GM12878 (cell line): ENCODE measurements around the gene TOM1L2. TPM values are rescaled to one million over a fixed set of nuclear protein-coding genes. Genes with fewer than 3 reads are reported as not detected.
"Not testable (repeated sequence)": the region's sequence is repeated elsewhere in the genome, so short reads cannot be mapped to it uniquely, and the experiment has no call there.

ENCODE experiments used
- ATAC-seq: fragments of 200-7000 bp; cut with Tn5 transposase; 3 replicates; pipeline ENCODE4 v1.9.1; 2020; ENCODE audit warnings: mild to moderate bottlenecking, moderate library complexity
- BruUV-seq: library from RNA; stranded (reverse); fragments of 400-500 nt; replicated peaks from 2 replicates; lab custom pipeline; 2021; lab: Mats Ljungman, UMichigan
- CTCF ChIA-PET: fragments of 300-600 bp; sonication (Branson Sonifier 250); formaldehyde crosslinking; extraction: SDS; loops from one replicate; lab custom pipeline; 2021; ENCODE audit warnings: inconsistent platforms; lab: Yijun Ruan, JAX
- POLR2A ChIA-PET: fragments of 350-600 bp; formaldehyde crosslinking; extraction: SDS; loops from one replicate; lab custom pipeline; 2021; ENCODE audit warnings: inconsistent platforms; lab: Charles Lee
- RAD21 ChIA-PET: fragments of 300-600 bp; sonication (Branson Sonifier 250); formaldehyde crosslinking; loops from one replicate; lab custom pipeline; 2023; ENCODE audit warnings: antibody characterized with exemption; ENCODE audit not compliant: unreplicated experiment; lab: Charles Lee
- SMC1A ChIA-PET: fragments of 300-600 bp; sonication (Branson Sonifier 250); formaldehyde crosslinking; loops from one replicate; lab custom pipeline; 2023; ENCODE audit not compliant: unreplicated experiment, uncharacterized antibody; lab: Charles Lee
- DNase-seq: peaks from one replicate; pipeline ENCODE4 v3.0.0-alpha.2; 2011; ENCODE audit warnings: low read depth, low spot score
- FAIRE-seq: peaks from 3 replicates; lab custom pipeline; 2011; peaks lifted over from hg19 to GRCh38; lab: Jason Lieb, UNC
- H2AFZ ChIP-seq: 2 replicates; pipeline ENCODE4 v1.6.0; 2011; ENCODE audit warnings: low read depth, low read length, control low read depth; ENCODE audit not compliant: control insufficient read depth
- H3K27ac ChIP-seq: 2 replicates; pipeline ENCODE4 v1.5.1; 2011; ENCODE audit warnings: control low read depth; ENCODE audit not compliant: control insufficient read depth, insufficient read depth
- H3K27me3 ChIP-seq, 2 experiments: replicated peaks in 1 of 2; 2 replicates each; pipeline versions ENCODE4 v1.6.0 to v1.6.1; 2011; ENCODE audit warnings: low read length in 1 of 2; ENCODE audit not compliant: control insufficient read depth in 2 of 2, insufficient read depth in 2 of 2
- H3K36me3 ChIP-seq, 2 experiments: 2 replicates each; pipeline ENCODE4 v1.5.1; 2011; ENCODE audit warnings: low read length in 1 of 2; ENCODE audit not compliant: control insufficient read depth in 2 of 2, insufficient read depth in 2 of 2
- H3K4me1 ChIP-seq: 2 replicates; pipeline ENCODE4 v1.6.1; 2011; ENCODE audit warnings: mild to moderate bottlenecking, low read length, moderate library complexity, mixed read lengths; ENCODE audit not compliant: control insufficient read depth, insufficient read depth
- H3K4me2 ChIP-seq: 2 replicates; pipeline ENCODE4 v1.6.0; 2011; ENCODE audit warnings: control low read depth; ENCODE audit not compliant: control insufficient read depth, insufficient read depth
- H3K4me3 ChIP-seq: fragments of 200-600 bp; sonication (generic); 2 replicates; pipeline ENCODE4 v1.5.1; 2016
- H3K79me2 ChIP-seq: 2 replicates; pipeline ENCODE4 v1.6.0; 2011; ENCODE audit warnings: low read length; ENCODE audit not compliant: control insufficient read depth, insufficient read depth
- H3K9ac ChIP-seq: 2 replicates; pipeline ENCODE4 v1.8.0; 2011; ENCODE audit warnings: low read length, control low read depth, mixed read lengths; ENCODE audit not compliant: control insufficient read depth, insufficient read depth
- H3K9me3 ChIP-seq: replicated peaks from 3 replicates; pipeline ENCODE4 v1.5.1; 2011; ENCODE audit warnings: mild to moderate bottlenecking, low read length; ENCODE audit not compliant: control insufficient read depth, insufficient read depth
- H4K20me1 ChIP-seq: 2 replicates; pipeline ENCODE4 v1.6.0; 2011; ENCODE audit not compliant: control insufficient read depth, insufficient read depth
- POU2F2 ChIP-seq: IDR thresholded peaks from 3 replicates; pipeline ENCODE4 v1.6.1; 2011; ENCODE audit warnings: low read depth, mild to moderate bottlenecking, low read length, borderline replicate concordance
- RUNX3 ChIP-seq: IDR thresholded peaks from 2 replicates; pipeline ENCODE4 v1.6.1; 2012; ENCODE audit warnings: low read length, inconsistent platforms
- SMAD1 ChIP-seq: fragments of 450-650 bp; IDR thresholded peaks from 2 replicates; pipeline ENCODE4 v1.6.1; 2018; ENCODE audit warnings: mild to moderate bottlenecking, low read depth; ENCODE audit not compliant: partially characterized antibody
- ZNF24 ChIP-seq: fragments of 450-650 bp; IDR thresholded peaks from 2 replicates; pipeline ENCODE4 v1.6.1; 2017; ENCODE audit warnings: antibody characterized with exemption, mild to moderate bottlenecking
- ZNF622 ChIP-seq: fragments of 450-650 bp; IDR thresholded peaks from 2 replicates; pipeline ENCODE4 v1.6.1; 2017; ENCODE audit warnings: mild to moderate bottlenecking, inconsistent platforms
- WGBS: methylation state at CpG from one replicate; pipeline ENCODE4 v1.1.6; 2016; ENCODE audit warnings: low lambda C conversion rate; ENCODE audit not compliant: insufficient replicate concordance, insufficient coverage; ENCODE audit errors: missing lambda C conversion rate; 5-methylcytosine and 5-hydroxymethylcytosine counted together
- in situ Hi-C: fragments of 300-500 bp; cut with MboI; formaldehyde crosslinking; loops from 9 replicates; pipeline ENCODE4 v1.14.3; 2018; ENCODE audit warnings: mixed read lengths
- intact Hi-C: fragments of 100-400 bp; cut with micrococcal nuclease; formaldehyde crosslinking; loops from one replicate; pipeline ENCODE4 v1.14.2; 2022; ENCODE audit not compliant: unreplicated experiment
- polyA plus RNA-seq, 11 experiments: library from polyadenylated mRNA; depleted of rRNA in 4 of 11; unstranded in 6 of 11; stranded (reverse) in 5 of 11; fragments of >200 nt; fragmentation: Nextera tagmentation in 4 of 11; fragmentation: Illumina TruSeq in 1 of 11; extraction: Ambion mirVana in 4 of 11; extraction: Trizol in 1 of 11; gene quantifications; 1 replicate in 1 of 11; 2 replicates in 10 of 11; pipeline versions ENCODE4 v1.2.1 to v1.2.3, GENCODE V29; 2011 to 2016; ENCODE audit warnings: inconsistent platforms in 2 of 11, missing spikeins in 2 of 11, low read depth in 1 of 11
- total RNA-seq, 4 experiments: library from RNA; depleted of rRNA in 3 of 4; stranded (reverse); fragments of >200 nt in 3 of 4; fragmentation: Illumina TruSeq in 1 of 4; extraction: Trizol in 1 of 4; gene quantifications; 2 replicates each; pipeline versions ENCODE4 v1.2.1 to v1.2.3, GENCODE V29; 2013 to 2021
- TF ChIP-seq, protein P1 (sequence below): fragments of 450-650 bp; IDR thresholded peaks from 2 replicates; pipeline ENCODE4 v1.6.1; 2016; ENCODE audit warnings: mild to moderate bottlenecking, moderate library complexity, borderline replicate concordance
- TF ChIP-seq, protein P2 (sequence below), 3 experiments: IDR thresholded peaks in 2 of 3; conservative IDR thresholded peaks in 1 of 3; 2 replicates each; pipeline ENCODE4 v1.5.1; 2011; ENCODE audit warnings: low read depth in 3 of 3, low read length in 3 of 3, mild to moderate bottlenecking in 3 of 3, control low read depth in 2 of 3, moderate library complexity in 2 of 3, inconsistent platforms in 1 of 3, mixed read lengths in 1 of 3; ENCODE audit not compliant: control insufficient read depth in 2 of 3, insufficient read depth in 1 of 3; ENCODE audit errors: extremely low read depth in 1 of 3

TOM1L2 gene
- total and polyA plus RNA-seq, 10 of the 15 experiments (the other 5 are each of a cell fraction or from before 2014, with no cell fraction given): 0.19 to 19.2 (median 8.1) TPM

DNA sequence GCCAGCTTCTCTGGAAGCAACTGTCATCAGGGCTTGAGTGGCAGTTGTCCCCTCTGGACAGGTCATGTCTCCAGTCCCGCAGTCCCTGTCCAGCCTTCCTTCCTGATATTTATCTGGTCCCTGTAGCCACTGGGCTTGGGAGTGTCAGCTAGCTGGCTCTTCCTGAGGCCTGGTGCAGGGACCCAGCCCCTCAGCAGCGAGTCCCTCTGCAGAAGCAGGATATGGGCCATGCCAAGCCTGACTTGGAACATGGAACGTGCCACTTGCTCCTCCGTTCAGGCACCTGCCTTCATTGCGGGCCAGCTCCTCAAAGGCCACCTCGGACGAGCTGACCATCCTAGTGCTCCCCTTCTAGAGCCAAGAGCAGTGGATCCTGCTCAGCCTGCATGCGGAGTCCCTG, 26.7 kb upstream of the TOM1L2 start (continued):
- TF ChIP-seq, protein P1, sequence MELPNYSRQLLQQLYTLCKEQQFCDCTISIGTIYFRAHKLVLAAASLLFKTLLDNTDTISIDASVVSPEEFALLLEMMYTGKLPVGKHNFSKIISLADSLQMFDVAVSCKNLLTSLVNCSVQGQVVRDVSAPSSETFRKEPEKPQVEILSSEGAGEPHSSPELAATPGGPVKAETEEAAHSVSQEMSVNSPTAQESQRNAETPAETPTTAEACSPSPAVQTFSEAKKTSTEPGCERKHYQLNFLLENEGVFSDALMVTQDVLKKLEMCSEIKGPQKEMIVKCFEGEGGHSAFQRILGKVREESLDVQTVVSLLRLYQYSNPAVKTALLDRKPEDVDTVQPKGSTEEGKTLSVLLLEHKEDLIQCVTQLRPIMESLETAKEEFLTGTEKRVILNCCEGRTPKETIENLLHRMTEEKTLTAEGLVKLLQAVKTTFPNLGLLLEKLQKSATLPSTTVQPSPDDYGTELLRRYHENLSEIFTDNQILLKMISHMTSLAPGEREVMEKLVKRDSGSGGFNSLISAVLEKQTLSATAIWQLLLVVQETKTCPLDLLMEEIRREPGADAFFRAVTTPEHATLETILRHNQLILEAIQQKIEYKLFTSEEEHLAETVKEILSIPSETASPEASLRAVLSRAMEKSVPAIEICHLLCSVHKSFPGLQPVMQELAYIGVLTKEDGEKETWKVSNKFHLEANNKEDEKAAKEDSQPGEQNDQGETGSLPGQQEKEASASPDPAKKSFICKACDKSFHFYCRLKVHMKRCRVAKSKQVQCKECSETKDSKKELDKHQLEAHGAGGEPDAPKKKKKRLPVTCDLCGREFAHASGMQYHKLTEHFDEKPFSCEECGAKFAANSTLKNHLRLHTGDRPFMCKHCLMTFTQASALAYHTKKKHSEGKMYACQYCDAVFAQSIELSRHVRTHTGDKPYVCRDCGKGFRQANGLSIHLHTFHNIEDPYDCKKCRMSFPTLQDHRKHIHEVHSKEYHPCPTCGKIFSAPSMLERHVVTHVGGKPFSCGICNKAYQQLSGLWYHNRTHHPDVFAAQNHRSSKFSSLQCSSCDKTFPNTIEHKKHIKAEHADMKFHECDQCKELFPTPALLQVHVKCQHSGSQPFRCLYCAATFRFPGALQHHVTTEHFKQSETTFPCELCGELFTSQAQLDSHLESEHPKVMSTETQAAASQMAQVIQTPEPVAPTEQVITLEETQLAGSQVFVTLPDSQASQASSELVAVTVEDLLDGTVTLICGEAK: no peak
- TF ChIP-seq POU2F2 (no peak), RUNX3 (no peak), SMAD1 (no peak), ZNF24 (no peak), ZNF622 (no peak)
- TF ChIP-seq, protein P2, sequence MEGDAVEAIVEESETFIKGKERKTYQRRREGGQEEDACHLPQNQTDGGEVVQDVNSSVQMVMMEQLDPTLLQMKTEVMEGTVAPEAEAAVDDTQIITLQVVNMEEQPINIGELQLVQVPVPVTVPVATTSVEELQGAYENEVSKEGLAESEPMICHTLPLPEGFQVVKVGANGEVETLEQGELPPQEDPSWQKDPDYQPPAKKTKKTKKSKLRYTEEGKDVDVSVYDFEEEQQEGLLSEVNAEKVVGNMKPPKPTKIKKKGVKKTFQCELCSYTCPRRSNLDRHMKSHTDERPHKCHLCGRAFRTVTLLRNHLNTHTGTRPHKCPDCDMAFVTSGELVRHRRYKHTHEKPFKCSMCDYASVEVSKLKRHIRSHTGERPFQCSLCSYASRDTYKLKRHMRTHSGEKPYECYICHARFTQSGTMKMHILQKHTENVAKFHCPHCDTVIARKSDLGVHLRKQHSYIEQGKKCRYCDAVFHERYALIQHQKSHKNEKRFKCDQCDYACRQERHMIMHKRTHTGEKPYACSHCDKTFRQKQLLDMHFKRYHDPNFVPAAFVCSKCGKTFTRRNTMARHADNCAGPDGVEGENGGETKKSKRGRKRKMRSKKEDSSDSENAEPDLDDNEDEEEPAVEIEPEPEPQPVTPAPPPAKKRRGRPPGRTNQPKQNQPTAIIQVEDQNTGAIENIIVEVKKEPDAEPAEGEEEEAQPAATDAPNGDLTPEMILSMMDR (IDR thresholded peaks at IDR 0.05 in 2 of 3, conservative IDR thresholded peaks at IDR 0.05 in 1 of 3; ENCODE audit: control insufficient read depth in 2 of 3, extremely low read depth in 1 of 3, insufficient read depth in 1 of 3, low read depth in 3 of 3, low read length in 3 of 3): no peak
- TF ChIP-seq, all 136 proteins: peak for 0

DNA sequence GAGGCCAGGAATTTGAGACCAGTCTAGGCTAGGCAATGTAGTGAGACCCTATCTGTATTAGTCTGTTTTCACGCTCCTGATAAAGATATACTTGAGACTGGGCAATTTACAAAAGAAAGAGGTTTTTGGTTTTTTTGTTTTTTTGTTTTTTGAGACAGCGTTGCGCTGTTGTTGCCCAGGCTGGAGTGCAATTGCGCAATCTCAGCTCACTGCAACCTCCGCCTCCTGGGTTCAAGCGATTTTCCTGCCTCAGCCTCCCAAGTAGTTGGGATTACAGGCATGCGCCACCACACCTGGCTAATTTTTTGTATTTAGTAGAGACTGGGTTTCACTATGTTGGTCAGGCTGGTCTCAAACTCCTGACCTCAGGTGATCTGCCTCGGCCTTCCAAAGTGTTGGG, 23.7 kb upstream of the TOM1L2 start:
- H3K4me2 ChIP-seq, FAIRE-seq, DNase-seq, H3K27me3 ChIP-seq, SMC1A ChIA-PET, H3K36me3 ChIP-seq, ATAC-seq, H3K9me3 ChIP-seq, H3K9ac ChIP-seq, BruUV-seq, RAD21 ChIA-PET, H3K4me3 ChIP-seq, H3K4me1 ChIP-seq, H3K27ac ChIP-seq, in situ Hi-C loops, H2AFZ ChIP-seq, intact Hi-C loops, H3K79me2 ChIP-seq, H4K20me1 ChIP-seq, POLR2A ChIA-PET: not testable (repeated sequence)
- CTCF ChIA-PET: interaction anchor here (1.0 to 1.2 kb wide), 2 partner anchors 11 to 77 kb away, joined by 5 to 6 read pairs; no protein-coding TSS in a partner anchor
- 76% methylated on average over 8 of the region's 8 CpGs for WGBS
